ENCODE measurements around the gene SMARCC1. TPM values are rescaled to one million over a fixed set of nuclear protein-coding genes. Genes with fewer than 3 reads are reported as not detected.

Gene SMARCC1
- total and polyA plus RNA-seq, 2 of the 4 experiments (the other 2 are of a cell fraction) = 18.6 to 39.6 TPM

DNA sequence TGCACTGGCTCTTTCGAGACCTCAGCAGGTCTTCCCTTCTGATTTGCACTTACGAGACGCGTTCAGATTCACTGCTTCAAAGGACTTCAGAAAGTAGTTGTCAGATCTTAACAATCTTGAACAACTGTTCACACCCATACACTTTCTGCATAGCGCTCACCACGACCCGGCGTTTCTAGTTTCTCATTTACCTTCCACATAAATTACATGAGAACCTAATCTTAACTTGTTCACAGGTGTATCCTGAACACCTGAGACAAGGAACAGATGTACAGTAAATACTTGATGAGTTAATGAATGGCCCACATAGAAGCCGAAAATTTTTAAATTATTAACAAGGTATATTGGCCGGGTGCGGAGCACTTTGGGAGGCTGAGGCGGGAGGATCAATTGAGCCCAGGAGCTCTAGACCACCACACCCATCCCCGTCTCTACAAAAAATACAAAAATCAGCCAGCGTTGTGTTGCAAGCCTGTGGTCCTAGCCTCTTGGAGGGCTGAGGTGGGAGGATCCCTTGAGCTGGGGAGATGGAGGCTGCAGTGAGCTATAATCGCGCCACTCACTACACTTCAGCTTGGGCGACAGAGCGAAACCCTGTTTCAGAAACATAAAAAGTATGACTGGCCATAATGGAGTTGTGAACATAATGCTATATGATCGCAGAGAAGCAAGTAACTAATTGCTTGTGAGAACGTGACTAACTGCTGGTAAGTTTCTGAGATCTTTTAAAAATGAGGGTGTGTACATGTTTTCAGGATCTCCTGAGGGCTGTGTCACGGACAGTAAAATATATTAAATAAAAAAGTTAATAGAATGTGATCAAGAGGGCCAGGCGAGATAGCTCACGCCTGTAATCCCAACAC is 984 bp upstream of the SMARCC1 start (continued):
- no peak for TF ChIP-seq MXI1 (IDR thresholded peaks at IDR 0.05; ENCODE audit: borderline replicate concordance, low read depth, low read length)

- H4K5ac ChIP-seq (ENCODE audit: low read depth, low read length) = 0 out of 2 replicates have a peak overlapping the region, but pooled peaks have one; percentile 5
- H2BK120ac ChIP-seq (ENCODE audit: low read depth, low read length) = no peak overlapping the region
- in situ Hi-C loops (cut with MboI; ENCODE audit: low sequenced_read_pairs) (no loop called here), dilution Hi-C loops (cut with HindIII; ENCODE audit: low sequenced_read_pairs, unreplicated experiment) (no loop called here), intact Hi-C loops (cut with micrococcal nuclease) (no loop called here)
- H4K20me1 ChIP-seq (ENCODE audit: insufficient read depth, low read length) = peaks cover 42% of the 10 kb centered on the region
- H2AK5ac ChIP-seq (ENCODE audit: low read depth, low read length) = peak overlapping the region; percentile 89
- WGBS, 2 experiments (ENCODE audit: extremely low coverage in 2 of 2, insufficient read length in 1 of 2) = 0% methylated on average over 22 of the region's 54 CpGs; no CpG with 5 or more reads in 1 of the 2 experiments
- H3K4ac ChIP-seq (ENCODE audit: low read depth, low read length) = peak overlapping the region; percentile 79
- H3K14ac ChIP-seq (replicated peaks; ENCODE audit: low read depth, low read length) = peak overlapping the region; percentile 93
- peak overlapping the region; percentile 36; the same call in 1 of the 2 replicates for H3K56ac ChIP-seq (ENCODE audit: extremely low read depth, insufficient read depth, low read length)
- CTCF ChIA-PET = no interaction called here
- H3K27ac ChIP-seq (ENCODE audit: insufficient read depth, low read length) = peak overlapping the region; percentile 88
- H3K27me3 ChIP-seq (ENCODE audit: control insufficient read depth, insufficient read depth, low read length) = no peaks in the 10 kb centered on the region
- H3K79me1 ChIP-seq (ENCODE audit: low read depth in 1 of 2, low read length in 2 of 2) = peaks cover 3 to 40% of the 10 kb centered on the region in 2 experiments; a peak in 3 of 4 replicates
- DNase-seq (peak; percentile 32), ATAC-seq (ENCODE audit: low read depth) (peak; percentile 63)
- H2BK5ac ChIP-seq (ENCODE audit: low read depth, low read length, poor library complexity, severe bottlenecking) = peak overlapping the region; percentile 62
- peak overlapping the region; percentile 91 for H2AK9ac ChIP-seq (replicated peaks; ENCODE audit: low read depth, low read length, poor library complexity)
- H3K9me3 ChIP-seq (ENCODE audit: control insufficient read depth, insufficient read depth, low read length) = no peaks in the 10 kb centered on the region
- POLR2A ChIA-PET (ENCODE audit: unreplicated experiment) = no interaction called here
- peak overlapping the region; percentile 98 for H3K4me2 ChIP-seq (ENCODE audit: low read depth, low read length)
- peak overlapping the region; percentile 61 for H3K4me3 ChIP-seq (ENCODE audit: insufficient read depth, low read depth, low read length)
- H3K23ac ChIP-seq (ENCODE audit: low read depth, low read length) = peak overlapping the region; percentile 70; the same call in 1 of the 2 replicates
- H3K18ac ChIP-seq (ENCODE audit: low read depth, low read length) = peak overlapping the region; percentile 0; the same call in 1 of the 2 replicates
- peak overlapping the region; percentile 98 for H2AFZ ChIP-seq (replicated peaks; ENCODE audit: low read length, poor library complexity)
- no peak overlapping the region for H2BK15ac ChIP-seq (ENCODE audit: low read depth, low read length)
- peaks cover 3% of the 10 kb centered on the region; the same call in 1 of the 2 replicates for H3K9me1 ChIP-seq (ENCODE audit: insufficient read depth, low read length)
- TF ChIP-seq MAFK (IDR thresholded peaks at IDR 0.05; ENCODE audit: low read depth, low read length) = peak; percentile 33; the same call in 1 of the 2 replicates
- TF ChIP-seq FOS (IDR thresholded peaks at IDR 0.05; ENCODE audit: low read depth, low read length) = no peak
- peak; percentile 95 for TF ChIP-seq MXI1 (IDR thresholded peaks at IDR 0.05; ENCODE audit: borderline replicate concordance, low read depth, low read length)
- H4K91ac ChIP-seq (ENCODE audit: insufficient read depth, low read depth, low read length) = peak overlapping the region; percentile 15; the same call in 1 of the 2 replicates
- H3K36me3 ChIP-seq (ENCODE audit: control insufficient read depth, insufficient read depth, low read length) = 0 out of 2 replicates have a peak, but pooled peaks cover 2% of the 10 kb centered on the region
- H3K4me1 ChIP-seq (ENCODE audit: control insufficient read depth, insufficient read depth, low read length) = peaks cover 2% of the 10 kb centered on the region
- BruUV-seq (replicated peaks) = TSS peak; percentile 50
- H3K9ac ChIP-seq (ENCODE audit: low read depth, low read length) = peak overlapping the region; percentile 88
- no peak overlapping the region for H2BK20ac ChIP-seq (ENCODE audit: low read depth, low read length)
- H4K8ac ChIP-seq (ENCODE audit: low read depth in 2 of 2, low read length in 2 of 2) = peak overlapping the region; percentile 2 to 43; a peak in 3 of 4 replicates
Observed at GRCh38 chr3:47780741-47781684, 680 bp downstream of the SMARCC1 start.
